KMS-11 (cell line): ENCODE results near the gene DOK4.

Experiments used
- H2AFZ ChIP-seq: fragments of 200-600 bp; sonication (generic); 2 replicates; pipeline ENCODE4 v1.6.1; 2016; ENCODE audit warnings: antibody characterized with exemption, mixed run types, low read depth
- H3K27ac ChIP-seq: fragments of 200-600 bp; sonication (generic); 2 replicates; pipeline ENCODE4 v1.6.1; 2016; ENCODE audit warnings: mild to moderate bottlenecking, mixed run types
- H3K27me3 ChIP-seq: fragments of 200-600 bp; sonication (generic); 2 replicates; pipeline ENCODE4 v1.6.1; 2017; ENCODE audit warnings: mild to moderate bottlenecking, low read depth, mixed run types, moderate library complexity; ENCODE audit not compliant: insufficient read depth
- H3K36me3 ChIP-seq: fragments of 200-600 bp; sonication (generic); 2 replicates; pipeline ENCODE4 v1.6.1; 2017; ENCODE audit warnings: mild to moderate bottlenecking, mixed run types; ENCODE audit not compliant: insufficient read depth
- H3K4me1 ChIP-seq: fragments of 200-600 bp; sonication (generic); 2 replicates; pipeline ENCODE4 v1.6.1; 2016; ENCODE audit warnings: mild to moderate bottlenecking, low read depth, mixed run types; ENCODE audit not compliant: poor library complexity, severe bottlenecking
- H3K4me2 ChIP-seq: fragments of 200-600 bp; sonication (generic); 2 replicates; pipeline ENCODE4 v1.7.0; 2016; ENCODE audit warnings: mild to moderate bottlenecking, mixed run types
- H3K4me3 ChIP-seq: fragments of 200-600 bp; sonication (generic); IDR thresholded peaks from 2 replicates; pipeline ENCODE4 v1.6.1; 2017; ENCODE audit warnings: low read depth, low read length, mixed read lengths; ENCODE audit not compliant: insufficient read depth
- H3K79me2 ChIP-seq: fragments of 200-600 bp; sonication (generic); 2 replicates; pipeline ENCODE4 v1.6.1; 2016; ENCODE audit warnings: low read depth, mixed run types; ENCODE audit not compliant: insufficient read depth
- H3K9ac ChIP-seq: fragments of 200-600 bp; sonication (generic); 2 replicates; pipeline ENCODE4 v1.6.1; 2016; ENCODE audit warnings: mild to moderate bottlenecking, mixed run types
- H4K20me1 ChIP-seq: fragments of 200-600 bp; sonication (generic); 2 replicates; pipeline ENCODE4 v1.6.1; 2016; ENCODE audit warnings: mild to moderate bottlenecking, mixed run types; ENCODE audit not compliant: insufficient read depth
- CTCF ChIP-seq: fragments of 200-600 bp; sonication (generic); conservative IDR thresholded peaks from 2 replicates; pipeline ENCODE4 v1.6.1; 2017; ENCODE audit warnings: low read depth, mild to moderate bottlenecking, antibody characterized with exemption, low read length, moderate library complexity, mixed read lengths

The DOK4 gene

GRCh38 chr16:57514371-57514770 lies 28.1 kb upstream of the DOK4 start:
- H2AFZ ChIP-seq = no peak overlapping the region
- H3K27ac ChIP-seq = no peak overlapping the region
- H3K4me3 ChIP-seq = no peak overlapping the region
- no peak for TF ChIP-seq CTCF
- no peak overlapping the region for H3K4me2 ChIP-seq
- no peaks in the 10 kb centered on the region for H3K79me2 ChIP-seq
- no peaks in the 10 kb centered on the region for H3K4me1 ChIP-seq
- no peaks in the 10 kb centered on the region for H4K20me1 ChIP-seq
- H3K27me3 ChIP-seq = no peaks in the 10 kb centered on the region
- no peaks in the 10 kb centered on the region for H3K36me3 ChIP-seq
- no peak overlapping the region for H3K9ac ChIP-seq

- H3K79me2 ChIP-seq = no peaks in the 10 kb centered on the region
- no peak overlapping the region for H3K27ac ChIP-seq
- no peaks in the 10 kb centered on the region for H3K27me3 ChIP-seq
- no peaks in the 10 kb centered on the region for H3K36me3 ChIP-seq
- no peak overlapping the region for H3K9ac ChIP-seq
- no peak for TF ChIP-seq CTCF
- H2AFZ ChIP-seq = no peak overlapping the region
- no peaks in the 10 kb centered on the region for H3K4me1 ChIP-seq
- no peaks in the 10 kb centered on the region for H4K20me1 ChIP-seq
- no peak overlapping the region for H3K4me3 ChIP-seq
- H3K4me2 ChIP-seq = no peak overlapping the region
Observed at GRCh38 chr16:57513371-57514102, 27.2 kb upstream of the DOK4 start.

DNA sequence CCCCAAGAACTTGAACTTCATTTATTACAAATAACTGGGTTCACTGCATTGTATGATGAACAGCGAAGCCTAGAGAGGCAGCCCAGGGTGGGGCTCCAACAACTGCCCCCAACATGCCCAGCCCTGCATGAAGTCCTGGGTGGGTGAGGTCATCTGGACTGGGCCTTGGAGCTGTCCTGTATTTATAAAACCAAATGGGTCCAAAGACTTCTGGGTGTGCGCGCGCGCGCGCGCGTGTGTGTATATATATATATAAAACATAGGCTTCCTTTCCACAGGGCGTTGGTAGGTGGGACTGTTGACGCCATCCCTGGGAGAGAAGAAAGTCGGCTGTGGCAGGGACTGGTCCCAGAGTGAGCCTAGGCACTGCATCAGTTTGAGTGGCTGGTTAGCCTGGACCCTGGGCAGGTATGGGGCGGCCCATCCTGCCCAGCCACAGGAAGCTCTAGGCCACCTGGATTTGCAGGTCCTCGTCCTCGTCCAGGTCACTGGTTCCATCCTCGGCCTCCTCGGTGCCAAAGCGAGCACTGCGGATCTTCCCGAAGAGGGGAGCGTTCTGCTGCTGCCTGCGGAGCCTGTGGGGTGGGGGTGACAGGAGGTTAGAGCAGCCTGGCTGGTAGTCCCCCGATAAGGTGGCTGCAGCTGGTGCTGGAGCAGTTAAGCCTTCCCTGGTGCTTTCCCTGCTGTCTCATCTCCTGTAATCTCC lies 26.2 kb upstream of the DOK4 start:
- no peak for TF ChIP-seq CTCF
- H3K4me2 ChIP-seq = no peak overlapping the region

GRCh38 chr16:57510016-57510871 lies 24.0 kb upstream of the DOK4 start:
- TF ChIP-seq CTCF = no peak
- Histone ChIP-seq H3K4me3 (no peak overlapping the region), H3K27me3 (no peaks in the 10 kb centered on the region), H2AFZ (no peak overlapping the region), H3K4me2 (no peak overlapping the region), H3K36me3 (no peaks in the 10 kb centered on the region), H3K4me1 (no peaks in the 10 kb centered on the region), H3K79me2 (no peaks in the 10 kb centered on the region), H3K27ac (no peak overlapping the region), H4K20me1 (no peaks in the 10 kb centered on the region), H3K9ac (no peak overlapping the region)

More for the DNA sequence above, 26.2 kb upstream of the DOK4 start:
- no peaks in the 10 kb centered on the region for H4K20me1 ChIP-seq
- no peak overlapping the region for H3K27ac ChIP-seq
- no peak overlapping the region for H2AFZ ChIP-seq
- no peak overlapping the region for H3K9ac ChIP-seq
- H3K27me3 ChIP-seq = no peaks in the 10 kb centered on the region
- H3K36me3 ChIP-seq = no peaks in the 10 kb centered on the region
- no peaks in the 10 kb centered on the region for H3K4me1 ChIP-seq
- H3K79me2 ChIP-seq = no peaks in the 10 kb centered on the region
- H3K4me3 ChIP-seq = no peak overlapping the region
